ENCODE data around the gene SH3BP4.

Gene SH3BP4

DNA sequence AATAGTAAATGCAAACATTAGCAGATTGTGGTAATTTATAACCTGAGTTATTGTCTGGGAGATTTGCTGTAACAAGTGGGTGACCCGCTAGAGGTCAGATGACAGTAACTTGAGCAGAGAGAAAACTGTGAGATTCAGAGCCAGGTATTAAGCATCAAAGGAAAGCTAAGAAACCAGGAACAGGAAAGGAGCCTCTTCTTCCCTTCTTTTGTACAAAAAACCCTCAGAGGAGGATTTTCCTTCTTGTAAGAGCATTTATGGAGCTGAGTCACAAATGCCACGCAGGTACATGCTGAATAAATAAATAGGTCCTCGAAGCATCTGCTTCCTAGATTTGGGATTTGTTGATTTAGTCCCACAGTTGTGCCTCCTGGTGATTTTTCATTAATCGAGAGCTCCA is 146.5 kb downstream of the SH3BP4 start:
- Histone ChIP-seq H3K4me1 (ENCODE audit: control insufficient read depth, insufficient read depth, low read length, poor library complexity, severe bottlenecking) (no peaks in the 10 kb centered on the region), H3K4me3 (ENCODE audit: insufficient read depth, low read depth, low read length, poor library complexity, severe bottlenecking) (no peak overlapping the region), H3K27ac (ENCODE audit: insufficient read depth, low read length, poor library complexity, severe bottlenecking) (no peak overlapping the region), H3K36me3 (ENCODE audit: control insufficient read depth, insufficient read depth, low read length) (no peaks in the 10 kb centered on the region), H3K27me3 (replicated peaks; ENCODE audit: control insufficient read depth, insufficient read depth, low read length, poor library complexity, severe bottlenecking) (no peaks in the 10 kb centered on the region), H3K9me3 (ENCODE audit: control insufficient read depth, low read length) (no peaks in the 10 kb centered on the region)
- no peak for DNase-seq

- Histone ChIP-seq H3K27ac (ENCODE audit: insufficient read depth, low read length, poor library complexity, severe bottlenecking) (no peak overlapping the region), H3K4me1 (ENCODE audit: control insufficient read depth, insufficient read depth, low read length, poor library complexity, severe bottlenecking) (no peaks in the 10 kb centered on the region), H3K4me3 (ENCODE audit: insufficient read depth, low read depth, low read length, poor library complexity, severe bottlenecking) (no peak overlapping the region), H3K27me3 (replicated peaks; ENCODE audit: control insufficient read depth, insufficient read depth, low read length, poor library complexity, severe bottlenecking) (no peaks in the 10 kb centered on the region), H3K9me3 (ENCODE audit: control insufficient read depth, low read length) (no peaks in the 10 kb centered on the region), H3K36me3 (ENCODE audit: control insufficient read depth, insufficient read depth, low read length) (no peaks in the 10 kb centered on the region)
- DNase-seq, result no peak
These were observed 147.1 kb downstream of the SH3BP4 start for GRCh38 chr2:235098736-235099494.

DNA sequence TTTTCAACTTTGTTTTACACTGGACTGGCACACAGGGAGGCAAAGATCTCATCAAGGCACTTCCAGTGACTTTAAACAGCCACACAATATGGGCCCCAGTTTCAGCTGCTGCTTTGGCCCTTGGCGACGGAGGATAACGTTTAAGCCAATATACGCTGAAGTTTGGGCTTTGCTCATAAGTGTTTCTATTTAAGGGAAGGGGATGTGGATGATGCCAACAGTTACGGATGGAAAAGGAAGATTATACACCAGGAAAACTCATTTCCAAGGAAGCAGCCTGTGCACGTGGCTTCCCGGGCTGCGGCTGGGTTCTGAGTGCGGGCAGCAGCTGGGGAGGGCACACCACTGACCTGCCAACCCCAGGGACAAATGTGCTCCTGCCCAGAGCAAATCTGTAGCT is 151.1 kb downstream of the SH3BP4 start:
- no peak overlapping the region for H3K4me3 ChIP-seq (ENCODE audit: insufficient read depth, low read depth, low read length, poor library complexity, severe bottlenecking)
- H3K4me1 ChIP-seq (ENCODE audit: control insufficient read depth, insufficient read depth, low read length, poor library complexity, severe bottlenecking), result no peaks in the 10 kb centered on the region
- DNase-seq, result no peak
- no peaks in the 10 kb centered on the region for H3K27me3 ChIP-seq (replicated peaks; ENCODE audit: control insufficient read depth, insufficient read depth, low read length, poor library complexity, severe bottlenecking)
- no peak overlapping the region for H3K27ac ChIP-seq (ENCODE audit: insufficient read depth, low read length, poor library complexity, severe bottlenecking)
- H3K36me3 ChIP-seq (ENCODE audit: control insufficient read depth, insufficient read depth, low read length), result no peaks in the 10 kb centered on the region
- no peaks in the 10 kb centered on the region for H3K9me3 ChIP-seq (ENCODE audit: control insufficient read depth, low read length)
